Nephron (organoid): Measurements from ENCODE around the gene TTLL11.
A peak's percentile ranks its signal among the peaks of the same experiment; 100 is the strongest.

Experiments
- H3K27ac Mint-ChIP-seq, 3 experiments: 2 replicates each; pipeline ENCODE4 v1.8.0; 2020; ENCODE audit warnings: mixed read lengths in 3 of 3, mild to moderate bottlenecking in 2 of 3, moderate library complexity in 1 of 3
- H3K27me3 Mint-ChIP-seq: 2 replicates; pipeline ENCODE4 v1.8.0; 2021; ENCODE audit warnings: low read depth, mild to moderate bottlenecking, moderate library complexity, mixed read lengths
- H3K36me3 Mint-ChIP-seq: 2 replicates; pipeline ENCODE4 v1.8.0; 2020; ENCODE audit warnings: low read depth, mixed read lengths
- H3K4me1 Mint-ChIP-seq: 2 replicates; pipeline ENCODE4 v1.8.0; 2020; ENCODE audit warnings: mixed read lengths
- H3K4me3 Mint-ChIP-seq, 3 experiments: 2 replicates each; pipeline ENCODE4 v1.8.0; 2020; ENCODE audit warnings: mild to moderate bottlenecking in 3 of 3, mixed read lengths in 3 of 3, moderate library complexity in 2 of 3
- H3K9me3 Mint-ChIP-seq: 2 replicates; pipeline ENCODE4 v1.8.0; 2020; ENCODE audit warnings: mixed read lengths
- CTCF ChIP-seq, 3 experiments: fragments of 200-600 bp; sonication (generic); IDR thresholded peaks; one replicate each; pipeline ENCODE4 v1.5.0; 2021; ENCODE audit warnings: antibody characterized with exemption in 3 of 3; ENCODE audit not compliant: unreplicated experiment in 3 of 3

TTLL11 gene

GRCh38 chr9:122099271-122099869 lies 6.3 kb upstream of the TTLL11 start:
- TF ChIP-seq CTCF (IDR thresholded peaks at IDR 0.05; ENCODE audit: unreplicated experiment in 3 of 3) = peak; percentile 78 to 90 (median 85)
- H3K27me3 Mint-ChIP-seq = peaks cover 30% of the 10 kb centered on the region
- H3K4me3 Mint-ChIP-seq = peak overlapping the region in 1 of 3 experiments; percentile 36
- H3K27ac Mint-ChIP-seq = no peak overlapping the region
- H3K4me1 Mint-ChIP-seq = peaks cover 16% of the 10 kb centered on the region
- peaks cover 7% of the 10 kb centered on the region for H3K9me3 Mint-ChIP-seq
- no peaks in the 10 kb centered on the region for H3K36me3 Mint-ChIP-seq

GRCh38 chr9:122097679-122098315 lies 4.7 kb upstream of the TTLL11 start:
- Mint-ChIP-seq H3K27me3 (peaks cover 33% of the 10 kb centered on the region), H3K4me1 (peaks cover 16% of the 10 kb centered on the region), H3K36me3 (no peaks in the 10 kb centered on the region), H3K27ac (no peak overlapping the region), H3K9me3 (no peaks in the 10 kb centered on the region), H3K4me3 (no peak overlapping the region)
- no peak for TF ChIP-seq CTCF (IDR thresholded peaks at IDR 0.05; ENCODE audit: unreplicated experiment in 3 of 3)

- Mint-ChIP-seq H3K4me1 (peaks cover 21% of the 10 kb centered on the region), H3K27ac (no peak overlapping the region), H3K27me3 (peaks cover 33% of the 10 kb centered on the region), H3K9me3 (no peaks in the 10 kb centered on the region), H3K36me3 (no peaks in the 10 kb centered on the region), H3K4me3 (peak overlapping the region in 1 of 3 experiments; percentile 41)
- no peak for TF ChIP-seq CTCF (IDR thresholded peaks at IDR 0.05; ENCODE audit: unreplicated experiment in 3 of 3)
Measured at GRCh38 chr9:122096620-122097415, 3.7 kb upstream of the TTLL11 start.

GRCh38 chr9:122095010-122095767 lies 2.1 kb upstream of the TTLL11 start:
- no peak overlapping the region for H3K27ac Mint-ChIP-seq
- H3K9me3 Mint-ChIP-seq = no peaks in the 10 kb centered on the region
- peak; percentile 58 to 80 (median 65) for TF ChIP-seq CTCF (IDR thresholded peaks at IDR 0.05; ENCODE audit: unreplicated experiment in 3 of 3)
- no peaks in the 10 kb centered on the region for H3K36me3 Mint-ChIP-seq
- H3K4me1 Mint-ChIP-seq = peaks cover 28% of the 10 kb centered on the region
- peak overlapping the region; percentile 77 to 89 (median 88) for H3K4me3 Mint-ChIP-seq
- H3K27me3 Mint-ChIP-seq = peaks cover 31% of the 10 kb centered on the region

- Mint-ChIP-seq H3K27me3 (peaks cover 24% of the 10 kb centered on the region), H3K4me3 (peak overlapping the region; percentile 91 to 93 (median 91)), H3K27ac (peak overlapping the region in 2 of 3 experiments; percentile 12 to 42), H3K9me3 (no peaks in the 10 kb centered on the region), H3K36me3 (no peaks in the 10 kb centered on the region), H3K4me1 (peaks cover 18% of the 10 kb centered on the region)
- TF ChIP-seq CTCF (IDR thresholded peaks at IDR 0.05; ENCODE audit: unreplicated experiment in 3 of 3) = no peak
Measured at GRCh38 chr9:122091682-122092592, 1.2 kb downstream of the TTLL11 start.
